ENCODE results near the gene GNMT.

GNMT gene

DNA sequence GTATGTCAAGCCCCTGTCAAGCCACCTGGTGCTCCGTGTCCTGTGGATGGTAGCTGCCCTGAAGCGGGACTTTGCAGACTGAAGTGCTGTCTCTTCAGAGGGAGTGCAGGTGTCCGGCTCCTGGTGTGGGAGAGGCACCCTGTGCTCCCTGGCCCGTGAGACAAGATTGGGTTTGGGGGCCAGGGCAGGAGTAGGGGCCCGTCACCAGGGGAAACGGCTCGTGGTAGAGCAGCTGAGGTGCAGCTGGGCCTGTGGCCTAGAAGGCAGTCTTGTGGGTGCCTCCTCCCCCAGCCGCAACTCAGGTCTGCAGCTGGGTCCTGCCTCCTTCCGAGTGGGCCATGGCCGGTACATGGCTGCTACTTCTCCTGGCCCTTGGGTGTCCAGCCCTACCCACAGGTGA, 44.8 kb upstream of the GNMT start, which contains the start of gene PTCRA:
Gene PTCRA, plus strand, starts transcription at position 322 of the 400 bp plus-strand sequence. Its CDS starts 17 bp downstream, at position 339.
- TF ChIP-seq CTCF (IDR thresholded peaks at IDR 0.05; ENCODE audit: low read depth, low read length, poor library complexity, severe bottlenecking) (no peak), EZH2phosphoT487 (IDR thresholded peaks at IDR 0.05; ENCODE audit: borderline replicate concordance, low read length) (no peak)
- Histone ChIP-seq H4K20me1 (ENCODE audit: control insufficient read depth, insufficient read depth, low read depth, low read length) (no peaks in the 10 kb centered on the region), H3K4me2 (ENCODE audit: low read length) (peak within 1 kb of the TSS; percentile 39), H3K36me3 (ENCODE audit: control insufficient read depth, low read length) (no peaks in the 10 kb centered on the region), H3F3A (ENCODE audit: control insufficient read depth, insufficient read depth) (peaks cover 5% of the 10 kb centered on the region; the same call in 1 of the 2 replicates), H3K9me3 (ENCODE audit: control insufficient read depth, insufficient read depth, low read length) (no peaks in the 10 kb centered on the region), H3K27me3 (ENCODE audit: control insufficient read depth, low read length) (no peaks in the 10 kb centered on the region), H3K4me3 (ENCODE audit: low read length) (no peak within 1 kb of the TSS), H3K9me2 (replicated peaks; ENCODE audit: control insufficient read depth, low read length) (no peaks in the 10 kb centered on the region), H3K4me1 (ENCODE audit: control insufficient read depth, low read length) (peaks cover 14% of the 10 kb centered on the region), H3K27ac (ENCODE audit: low read depth, low read length) (no peak within 1 kb of the TSS), H3K79me2 (ENCODE audit: control insufficient read depth, low read length) (no peaks in the 10 kb centered on the region)

DNA sequence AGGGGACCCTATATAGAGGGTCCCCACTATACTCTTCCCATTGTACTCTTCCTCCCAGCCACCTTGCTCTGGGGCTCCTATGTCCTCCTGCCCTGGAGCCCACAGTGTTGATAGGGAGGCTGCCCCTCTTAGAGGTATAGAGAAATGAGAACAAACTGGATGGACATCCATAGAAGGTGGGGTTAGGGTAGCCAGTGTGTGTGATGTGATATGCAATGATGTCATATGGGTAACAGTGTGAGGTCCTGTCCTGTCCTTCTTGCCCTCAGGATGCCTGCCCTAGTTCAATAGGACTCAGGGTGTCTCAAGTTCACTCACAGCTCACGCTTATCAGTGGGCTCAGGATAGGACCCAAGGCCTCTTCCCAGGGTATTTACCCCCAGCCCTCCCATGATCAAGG, 44.3 kb upstream of the GNMT start:
- TF ChIP-seq CTCF (IDR thresholded peaks at IDR 0.05; ENCODE audit: low read depth, low read length, poor library complexity, severe bottlenecking) (no peak), EZH2phosphoT487 (IDR thresholded peaks at IDR 0.05; ENCODE audit: borderline replicate concordance, low read length) (no peak)
- H3K27me3 ChIP-seq (ENCODE audit: control insufficient read depth, low read length) = no peaks in the 10 kb centered on the region
- peak overlapping the region; percentile 39 for H3K4me2 ChIP-seq (ENCODE audit: low read length)
- no peaks in the 10 kb centered on the region for H3K79me2 ChIP-seq (ENCODE audit: control insufficient read depth, low read length)
- peaks cover 14% of the 10 kb centered on the region for H3K4me1 ChIP-seq (ENCODE audit: control insufficient read depth, low read length)
- no peaks in the 10 kb centered on the region for H3K36me3 ChIP-seq (ENCODE audit: control insufficient read depth, low read length)
- no peak overlapping the region for H3K27ac ChIP-seq (ENCODE audit: low read depth, low read length)
- no peak overlapping the region for H3K4me3 ChIP-seq (ENCODE audit: low read length)
- no peaks in the 10 kb centered on the region for H4K20me1 ChIP-seq (ENCODE audit: control insufficient read depth, insufficient read depth, low read depth, low read length)
- H3F3A ChIP-seq (ENCODE audit: control insufficient read depth, insufficient read depth) = peaks cover 5% of the 10 kb centered on the region; the same call in 1 of the 2 replicates
- no peaks in the 10 kb centered on the region for H3K9me2 ChIP-seq (replicated peaks; ENCODE audit: control insufficient read depth, low read length)
- no peaks in the 10 kb centered on the region for H3K9me3 ChIP-seq (ENCODE audit: control insufficient read depth, insufficient read depth, low read length)

DNA sequence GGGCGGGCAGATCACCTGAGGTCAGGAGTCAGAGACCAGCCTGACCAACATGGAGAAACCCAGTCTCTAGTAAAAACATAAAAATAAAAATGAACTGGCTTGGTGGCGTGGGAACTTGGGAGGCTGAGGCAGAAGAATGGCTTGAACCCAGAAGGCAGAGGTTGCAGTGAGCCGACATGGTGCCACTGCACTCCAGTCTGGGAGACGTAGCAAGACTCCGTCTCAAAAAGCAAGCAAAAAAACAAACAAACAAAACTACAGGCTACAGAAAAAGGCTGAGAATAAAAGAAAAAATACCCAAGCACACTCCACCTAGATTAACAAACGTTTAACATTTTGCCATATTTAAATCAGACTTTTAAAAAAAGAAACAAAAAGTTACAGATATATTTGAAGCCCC, 38.8 kb upstream of the GNMT start:
- Histone ChIP-seq H3K9me3 (ENCODE audit: control insufficient read depth, insufficient read depth, low read length) (no peaks in the 10 kb centered on the region), H3K4me2 (ENCODE audit: low read length) (no peak overlapping the region), H3K36me3 (ENCODE audit: control insufficient read depth, low read length) (no peaks in the 10 kb centered on the region), H3K9me2 (replicated peaks; ENCODE audit: control insufficient read depth, low read length) (no peaks in the 10 kb centered on the region), H3K4me1 (ENCODE audit: control insufficient read depth, low read length) (peaks cover 19% of the 10 kb centered on the region), H3K79me2 (ENCODE audit: control insufficient read depth, low read length) (no peaks in the 10 kb centered on the region), H4K20me1 (ENCODE audit: control insufficient read depth, insufficient read depth, low read depth, low read length) (no peaks in the 10 kb centered on the region), H3K27ac (ENCODE audit: low read depth, low read length) (no peak overlapping the region), H3K4me3 (ENCODE audit: low read length) (no peak overlapping the region), H3F3A (ENCODE audit: control insufficient read depth, insufficient read depth) (no peaks in the 10 kb centered on the region), H3K27me3 (ENCODE audit: control insufficient read depth, low read length) (no peaks in the 10 kb centered on the region)
- TF ChIP-seq CTCF (IDR thresholded peaks at IDR 0.05; ENCODE audit: low read depth, low read length, poor library complexity, severe bottlenecking) = no peak
- no peak for TF ChIP-seq EZH2phosphoT487 (IDR thresholded peaks at IDR 0.05; ENCODE audit: borderline replicate concordance, low read length)
